HepG2 (cell line): Measurements from ENCODE around the gene SULT2B1. TPM values are rescaled to one million over a fixed set of nuclear protein-coding genes. Genes with fewer than 3 reads are reported as not detected.

Source experiments
- ATAC-seq: fragments of 200-7000 bp; cut with Tn5 transposase; 3 replicates; pipeline ENCODE4 v1.9.1; 2020; ENCODE audit warnings: mild to moderate bottlenecking, moderate library complexity
- BruUV-seq: library from RNA; stranded (reverse); fragments of 400-500 nt; replicated peaks from 2 replicates; lab custom pipeline; 2021; lab: Mats Ljungman, UMichigan
- CTCF ChIA-PET: fragments of 300-600 bp; formaldehyde crosslinking; extraction: SDS; loops from one replicate; lab custom pipeline; 2021; ENCODE audit warnings: low total read pairs, inconsistent platforms, low intra/inter-chr PET ratio; lab: Yijun Ruan, JAX
- POLR2A ChIA-PET: fragments of 350-600 bp; sonication (Branson Sonifier 250); formaldehyde crosslinking; loops from one replicate; lab custom pipeline; 2020; ENCODE audit warnings: antibody characterized with exemption, inconsistent platforms; lab: Yijun Ruan, JAX
- DNase-seq: peaks from one replicate; pipeline ENCODE4 v3.0.0-alpha.2; 2015; ENCODE audit warnings: low spot score
- FAIRE-seq: peaks from 3 replicates; lab custom pipeline; 2011; peaks lifted over from hg19 to GRCh38; lab: Jason Lieb, UNC
- H2AFZ ChIP-seq: one replicate; pipeline ENCODE4 v1.6.1; 2011; ENCODE audit warnings: low read length, inconsistent platforms
- H3K27ac ChIP-seq: fragments of 300-600 bp; 3 replicates; pipeline ENCODE4 v1.8.0; 2011; ENCODE audit warnings: mixed run types, mild to moderate bottlenecking, mixed read lengths, low read length, inconsistent platforms; ENCODE audit not compliant: insufficient read depth; ENCODE audit errors: extremely low read length
- H3K27me3 ChIP-seq, 2 experiments: fragments of 200-600 bp in 1 of 2; 2 replicates in 1 of 2; 3 replicates in 1 of 2; pipeline versions ENCODE4 v1.6.0 to v1.8.0; 2011; ENCODE audit warnings: low read length in 2 of 2, mild to moderate bottlenecking in 2 of 2, moderate library complexity in 2 of 2, inconsistent platforms in 1 of 2; ENCODE audit not compliant: insufficient read depth in 2 of 2, control insufficient read depth in 1 of 2
- H3K36me3 ChIP-seq, 2 experiments: fragments of 200-600 bp in 1 of 2; replicated peaks in 1 of 2; 2 replicates in 1 of 2; 3 replicates in 1 of 2; pipeline versions ENCODE4 v1.5.1 to v1.8.0; 2011; ENCODE audit warnings: low read length in 2 of 2, inconsistent platforms in 1 of 2; ENCODE audit not compliant: insufficient read depth in 2 of 2, control insufficient read depth in 1 of 2
- H3K4me1 ChIP-seq: 2 replicates; pipeline ENCODE4 v1.5.1; 2012; ENCODE audit warnings: low read length, inconsistent platforms; ENCODE audit not compliant: insufficient read depth
- H3K4me2 ChIP-seq: 2 replicates; pipeline ENCODE4 v1.6.0; 2011; ENCODE audit warnings: low read depth, low read length, inconsistent platforms
- H3K4me3 ChIP-seq, 3 experiments: fragments of 200-600 bp in 1 of 3; sonication (generic), shearing (Covaris generic) in 1 of 3; replicated peaks in 1 of 3; 2 replicates each; pipeline ENCODE4 v1.5.1; 2011 to 2016; ENCODE audit warnings: low read length in 3 of 3, inconsistent platforms in 2 of 3, low read depth in 2 of 3, mild to moderate bottlenecking in 2 of 3, control low read depth in 1 of 3, mixed read lengths in 1 of 3; ENCODE audit not compliant: insufficient read depth in 1 of 3
- H3K79me2 ChIP-seq: one replicate; pipeline ENCODE4 v1.6.1; 2011; ENCODE audit warnings: low read length, inconsistent platforms; ENCODE audit not compliant: insufficient read depth
- H3K9ac ChIP-seq: 2 replicates; pipeline ENCODE4 v1.6.0; 2011; ENCODE audit warnings: mild to moderate bottlenecking, low read depth, low read length, inconsistent platforms; ENCODE audit not compliant: insufficient read depth
- H3K9me3 ChIP-seq: 2 replicates; pipeline ENCODE4 v1.5.1; 2012; ENCODE audit warnings: mild to moderate bottlenecking, low read length
- H4K20me1 ChIP-seq: 2 replicates; pipeline ENCODE4 v1.6.0; 2011; ENCODE audit warnings: inconsistent platforms, mild to moderate bottlenecking, low read length, moderate library complexity; ENCODE audit not compliant: insufficient read depth
- BORCS8-MEF2B ChIP-seq: sonication (generic); formaldehyde crosslinking; IDR thresholded peaks from 2 replicates; pipeline ENCODE4 v1.8.0; 2022; ENCODE audit warnings: mild to moderate bottlenecking, missing genetic modification reagents
- ELF1 ChIP-seq: sonication (generic); formaldehyde crosslinking; IDR thresholded peaks from 2 replicates; pipeline ENCODE4 v1.4.0; 2020; ENCODE audit warnings: missing genetic modification reagents
- GPN1 ChIP-seq: sonication (generic); formaldehyde crosslinking; IDR thresholded peaks from 2 replicates; pipeline ENCODE4 v1.5.1; 2020; ENCODE audit warnings: missing genetic modification reagents, borderline replicate concordance
- GTF3A ChIP-seq: sonication (generic); formaldehyde crosslinking; conservative IDR thresholded peaks from 2 replicates; pipeline ENCODE4 v1.4.0; 2020; ENCODE audit warnings: mild to moderate bottlenecking, missing genetic modification reagents
- IRF1 ChIP-seq: sonication (generic); formaldehyde crosslinking; IDR thresholded peaks from 2 replicates; pipeline ENCODE4 v1.4.0; 2020; ENCODE audit warnings: low read depth, mild to moderate bottlenecking, missing genetic modification reagents
- NR2F6 ChIP-seq, 2 experiments: IDR thresholded peaks; 2 replicates each; pipeline ENCODE4 v1.6.1; 2016; ENCODE audit warnings: antibody characterized with exemption in 1 of 2, mild to moderate bottlenecking in 1 of 2
- POLR2A ChIP-seq, 2 experiments: IDR thresholded peaks; 2 replicates each; pipeline ENCODE4 v1.6.1; 2011; ENCODE audit warnings: low read depth in 2 of 2, low read length in 2 of 2, mild to moderate bottlenecking in 1 of 2, moderate library complexity in 1 of 2; ENCODE audit not compliant: insufficient read depth in 1 of 2
- PTBP1 ChIP-seq: fragments of 200-400 bp; formaldehyde crosslinking; IDR thresholded peaks from 2 replicates; pipeline ENCODE4 v1.6.1; 2018; ENCODE audit warnings: low read length, low read depth; ENCODE audit not compliant: poor library complexity, severe bottlenecking
- STAT6 ChIP-seq: sonication (generic); formaldehyde crosslinking; IDR thresholded peaks from 2 replicates; pipeline ENCODE4 v1.4.0; 2020; ENCODE audit warnings: missing genetic modification reagents, mild to moderate bottlenecking, borderline replicate concordance
- TBX2 ChIP-seq: sonication (generic); formaldehyde crosslinking; IDR thresholded peaks from 2 replicates; pipeline ENCODE4 v1.5.0; 2020; ENCODE audit warnings: missing genetic modification reagents, mild to moderate bottlenecking, borderline replicate concordance
- ZFYVE20 ChIP-seq: sonication (generic); formaldehyde crosslinking; IDR thresholded peaks from 2 replicates; pipeline ENCODE4 v1.8.0; 2023; ENCODE audit warnings: low read depth, mild to moderate bottlenecking, moderate library complexity, missing genetic modification reagents, borderline replicate concordance
- ZNF253 ChIP-seq: sonication (generic); formaldehyde crosslinking; IDR thresholded peaks from 2 replicates; pipeline ENCODE4 v1.8.0; 2022; ENCODE audit warnings: mild to moderate bottlenecking, missing genetic modification reagents, borderline replicate concordance
- ZNF317 ChIP-seq: sonication (generic); formaldehyde crosslinking; IDR thresholded peaks from 2 replicates; pipeline ENCODE4 v1.5.0; 2020; ENCODE audit warnings: mild to moderate bottlenecking, missing genetic modification reagents
- ZNF556 ChIP-seq: sonication (generic); formaldehyde crosslinking; IDR thresholded peaks from 2 replicates; pipeline ENCODE4 v1.4.0; 2020; ENCODE audit warnings: mild to moderate bottlenecking, missing genetic modification reagents, borderline replicate concordance
- ZNF691 ChIP-seq: sonication (generic); formaldehyde crosslinking; IDR thresholded peaks from 2 replicates; pipeline ENCODE4 v1.4.0; 2020; ENCODE audit warnings: missing genetic modification reagents, low read depth, mild to moderate bottlenecking, borderline replicate concordance
- ZNF850 ChIP-seq: sonication (generic); formaldehyde crosslinking; conservative IDR thresholded peaks from 2 replicates; pipeline ENCODE4 v1.9.0; 2021; ENCODE audit warnings: mild to moderate bottlenecking, missing genetic modification reagents
- WGBS: methylation state at CpG from one replicate; pipeline ENCODE4 v1.1.6; 2017; ENCODE audit warnings: low lambda C conversion rate; 5-methylcytosine and 5-hydroxymethylcytosine counted together
- in situ Hi-C: cut with HindIII; loops from 2 replicates; pipeline ENCODE4 v1.10.0; 2017; ENCODE audit warnings: low pct_unique_long_range_greater_than_20kb; ENCODE audit not compliant: extremely low pct_ligation_motif_present
- intact Hi-C: fragments of 100-400 bp; cut with micrococcal nuclease; formaldehyde crosslinking; loops from one replicate; pipeline ENCODE4 v1.10.0; 2022; ENCODE audit not compliant: unreplicated experiment
- polyA plus RNA-seq, 8 experiments: library from polyadenylated mRNA; depleted of rRNA in 3 of 8; stranded (reverse) in 7 of 8; unstranded in 1 of 8; fragments of >200 nt; fragmentation: Illumina TruSeq in 4 of 8; extraction: Trizol in 4 of 8; gene quantifications; 2 replicates each; pipeline versions ENCODE4 v1.2.1 to v1.2.3, GENCODE V29; 2011 to 2016; ENCODE audit warnings: low read depth in 4 of 8, missing spikeins in 1 of 8, mixed read lengths in 1 of 8; ENCODE audit not compliant: insufficient read depth in 1 of 8
- total RNA-seq, 5 experiments: library from RNA; depleted of rRNA; stranded (reverse); fragments of >200 nt; fragmentation: Illumina TruSeq; extraction: Trizol; gene quantifications; 2 replicates each; pipeline ENCODE4 v1.2.3, GENCODE V29; 2016; ENCODE audit warnings: low read depth in 1 of 5

Gene SULT2B1
- total and polyA plus RNA-seq, 2 of the 13 experiments (the other 11 are each of a cell fraction or from before 2014, with no cell fraction given) = 0.13 TPM; not detected in 1

- BruUV-seq = no TSS peak
- TF ChIP-seq GTF3A (CRISPR knock-in tag) = no peak
- TF ChIP-seq GPN1 (CRISPR knock-in tag) = no peak
- 0 out of 2 replicates have a peak, but pooled peaks have one; percentile 10 for TF ChIP-seq ZNF556 (CRISPR knock-in tag)
- TF ChIP-seq STAT6 = 0 out of 2 replicates have a peak, but pooled peaks have one; percentile 14
- TF ChIP-seq BORCS8-MEF2B (CRISPR knock-in tag) = 0 out of 2 replicates have a peak, but pooled peaks have one; percentile 38
- no peak for TF ChIP-seq TBX2 (CRISPR knock-in tag)
- no peak for TF ChIP-seq PTBP1
- 0 out of 2 replicates have a peak, but pooled peaks have one; percentile 31 for TF ChIP-seq ZNF691 (CRISPR knock-in tag)
- TF ChIP-seq ZNF253 (CRISPR knock-in tag) = no peak
- 0 out of 2 replicates have a peak, but pooled peaks have one; percentile 0 for TF ChIP-seq ZNF317 (CRISPR knock-in tag)
- TF ChIP-seq ELF1 = 0 out of 2 replicates have a peak, but pooled peaks have one; percentile 9
- TF ChIP-seq NR2F6 (IDR thresholded peaks at IDR 0.05) = peak; percentile 49
- no peak for TF ChIP-seq NR2F6 (CRISPR knock-in tag; IDR thresholded peaks at IDR 0.05)
- TF ChIP-seq ZNF850 = 0 out of 2 replicates have a peak, but pooled peaks have one; percentile 9
- no peak for TF ChIP-seq ZFYVE20
- TF ChIP-seq IRF1 = no peak
- TF ChIP-seq POLR2A (IDR thresholded peaks at IDR 0.05; ENCODE audit: insufficient read depth in 1 of 2, low read depth in 2 of 2, low read length in 2 of 2) = peak in 1 of 2 experiments; percentile 46; a peak in 2 of 4 replicates
Observed at GRCh38 chr19:48637948-48638830, 86.2 kb downstream of the SULT2B1 start.

More at GRCh38 chr19:48637948-48638830, 86.2 kb downstream of the SULT2B1 start:
- peak; percentile 75 for DNase-seq
- no peaks in the 10 kb centered on the region for H4K20me1 ChIP-seq
- H3K4me1 ChIP-seq = peaks cover 63% of the 10 kb centered on the region
- 13% methylated on average over 27 of the region's 29 CpGs for WGBS
- H3K36me3 ChIP-seq = no peaks in the 10 kb centered on the region
- in situ Hi-C loops (no loop called here), intact Hi-C loops (no loop called here)
- peak; percentile 9 for ATAC-seq
- peak overlapping the region; percentile 23; the same call in 1 of the 2 replicates for H3K9ac ChIP-seq
- H3K27ac ChIP-seq = peak overlapping the region; percentile 64
- H3K4me3 ChIP-seq = peak overlapping the region in 2 of 3 experiments; percentile 15 to 50; a peak in 4 of 6 replicates
- peak overlapping the region; percentile 96 for H3K4me2 ChIP-seq
- ChIA-PET CTCF (interaction anchor here (0.6 to 0.9 kb wide), 2 partner anchors 8 to 22 kb away, joined by 3 read pairs; partner anchors contain the start of gene CA11), POLR2A (interaction anchor here (0.6 to 2.0 kb wide), 4 partner anchors 11 to 306 kb away, joined by 3 to 12 read pairs (median 4); partner anchors contain the start of genes RPL18 and SPHK2)
- H2AFZ ChIP-seq = no peak overlapping the region
- H3K9me3 ChIP-seq = no peaks in the 10 kb centered on the region
- FAIRE-seq = peak; percentile 68
- H3K27me3 ChIP-seq = peaks cover 0 to 8% of the 10 kb centered on the region in 2 experiments; a peak in 3 of 5 replicates
- H3K79me2 ChIP-seq = no peaks in the 10 kb centered on the region
